Breast epithelium (tissue), 3 donors: ENCODE data around the gene ABTB1.

Experiments used
- POLR2A ChIP-seq: fragments of 450-650 bp; IDR thresholded peaks from one replicate; pipeline ENCODE4 v1.6.1; 2016; ENCODE audit warnings: antibody characterized with exemption, mild to moderate bottlenecking, moderate library complexity
- TF ChIP-seq, protein P1 (sequence below), 3 donors: fragments of 450-650 bp; IDR thresholded peaks; one replicate each; pipeline ENCODE4 v1.5.1; 2016 to 2017; ENCODE audit warnings: antibody characterized with exemption in 3 of 3, mild to moderate bottlenecking in 3 of 3, moderate library complexity in 3 of 3

DNA sequence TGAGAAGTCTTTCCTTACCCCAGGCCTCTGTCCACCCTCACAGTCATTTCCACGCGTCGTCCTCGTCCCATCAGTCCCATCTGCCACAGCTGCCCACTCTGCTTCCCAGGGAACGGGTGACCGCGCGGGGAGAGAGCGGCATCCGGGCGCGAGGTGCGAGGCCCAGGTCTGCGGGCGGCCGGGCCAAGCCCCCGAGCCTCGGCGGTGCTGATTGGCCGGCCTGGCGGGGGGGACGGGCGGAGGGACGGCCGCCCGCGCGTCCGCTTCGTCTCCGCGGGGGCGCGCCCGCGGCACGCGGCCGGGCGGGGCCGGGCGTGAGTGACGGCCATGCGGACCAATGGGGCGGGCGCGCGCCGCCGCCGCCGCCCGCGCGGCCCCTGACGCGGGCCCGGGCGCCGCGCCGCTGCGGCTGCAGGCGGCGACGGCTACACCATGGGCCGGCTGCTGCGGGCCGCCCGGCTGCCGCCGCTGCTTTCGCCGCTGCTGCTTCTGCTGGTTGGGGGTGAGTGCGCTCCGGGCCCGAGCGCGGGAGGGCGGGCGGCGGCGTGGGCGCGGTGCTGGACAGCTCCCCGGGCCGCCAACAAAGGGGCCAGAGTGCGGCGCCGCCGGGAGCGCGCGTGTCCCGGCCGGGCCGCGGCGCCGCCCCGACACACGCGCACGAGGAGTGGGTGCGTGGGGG is 43.8 kb upstream of the ABTB1 start, which contains the start of gene PODXL2:
- TF ChIP-seq, protein P1, sequence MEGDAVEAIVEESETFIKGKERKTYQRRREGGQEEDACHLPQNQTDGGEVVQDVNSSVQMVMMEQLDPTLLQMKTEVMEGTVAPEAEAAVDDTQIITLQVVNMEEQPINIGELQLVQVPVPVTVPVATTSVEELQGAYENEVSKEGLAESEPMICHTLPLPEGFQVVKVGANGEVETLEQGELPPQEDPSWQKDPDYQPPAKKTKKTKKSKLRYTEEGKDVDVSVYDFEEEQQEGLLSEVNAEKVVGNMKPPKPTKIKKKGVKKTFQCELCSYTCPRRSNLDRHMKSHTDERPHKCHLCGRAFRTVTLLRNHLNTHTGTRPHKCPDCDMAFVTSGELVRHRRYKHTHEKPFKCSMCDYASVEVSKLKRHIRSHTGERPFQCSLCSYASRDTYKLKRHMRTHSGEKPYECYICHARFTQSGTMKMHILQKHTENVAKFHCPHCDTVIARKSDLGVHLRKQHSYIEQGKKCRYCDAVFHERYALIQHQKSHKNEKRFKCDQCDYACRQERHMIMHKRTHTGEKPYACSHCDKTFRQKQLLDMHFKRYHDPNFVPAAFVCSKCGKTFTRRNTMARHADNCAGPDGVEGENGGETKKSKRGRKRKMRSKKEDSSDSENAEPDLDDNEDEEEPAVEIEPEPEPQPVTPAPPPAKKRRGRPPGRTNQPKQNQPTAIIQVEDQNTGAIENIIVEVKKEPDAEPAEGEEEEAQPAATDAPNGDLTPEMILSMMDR (IDR thresholded peaks at IDR 0.05): no peak
- TF ChIP-seq POLR2A: no peak
